ENCODE measurements around the gene SCG3.

Gene SCG3

GRCh38 chr15:51731549-51732267, 50.4 kb downstream of the SCG3 start:
- no peak for DNase-seq

GRCh38 chr15:51732646-51733045, 51.3 kb downstream of the SCG3 start:
- DNase-seq, result no peak

GRCh38 chr15:51735228-51736010, 54.1 kb downstream of the SCG3 start:
- no peak for DNase-seq

- no peak for DNase-seq
Observed at GRCh38 chr15:51736069-51736468, 54.8 kb downstream of the SCG3 start.

- no peak for DNase-seq
Observed at GRCh38 chr15:51736751-51737521, 55.6 kb downstream of the SCG3 start.

GRCh38 chr15:51737522-51738305, 56.4 kb downstream of the SCG3 start, which contains the start of gene LYSMD2:
Gene LYSMD2 (minus strand): TSS chr15:51737655. CDS start chr15:51737622, 33 bp downstream.
- DNase-seq, result no peak

GRCh38 chr15:51738553-51738952, 57.2 kb downstream of the SCG3 start:
- no peak for DNase-seq

GRCh38 chr15:51739061-51739712, 57.9 kb downstream of the SCG3 start:
- DNase-seq, result no peak

GRCh38 chr15:51749307-51749706, 68.0 kb downstream of the SCG3 start:
- no peak for DNase-seq

- DNase-seq, result no peak
Observed at GRCh38 chr15:51750186-51750585, 68.9 kb downstream of the SCG3 start.

GRCh38 chr15:51750792-51751696, 69.7 kb downstream of the SCG3 start, which contains the start of gene TMOD2:
Gene TMOD2 (plus strand): TSS chr15:51751597. CDS start chr15:51766442, 14,845 bp downstream.
- no peak for DNase-seq

GRCh38 chr15:51751697-51752683, 70.7 kb downstream of the SCG3 start:
- no peak for DNase-seq

- no peak for DNase-seq
Observed at GRCh38 chr15:51752888-51753287, 71.6 kb downstream of the SCG3 start.

- no peak for DNase-seq
Observed at GRCh38 chr15:51754267-51754666, 73.0 kb downstream of the SCG3 start.

- DNase-seq, result no peak
Observed at GRCh38 chr15:51755790-51756189, 74.5 kb downstream of the SCG3 start.

- no peak for DNase-seq
Observed at GRCh38 chr15:51756482-51756881, 75.2 kb downstream of the SCG3 start.

GRCh38 chr15:51757450-51757849, 76.1 kb downstream of the SCG3 start:
- DNase-seq, result no peak

GRCh38 chr15:51758645-51759044, 77.3 kb downstream of the SCG3 start:
- DNase-seq, result peak; percentile 73

- no peak for DNase-seq
Observed at GRCh38 chr15:51759557-51760070, 78.3 kb downstream of the SCG3 start.
